Lower leg skin (tissue), 3 donors: Measurements from ENCODE around the gene ENDOD1.

ENCODE experiments used
- POLR2A ChIP-seq, 2 donors: fragments of 450-650 bp; IDR thresholded peaks; one replicate each; pipeline ENCODE4 v1.6.1; 2016 to 2017; ENCODE audit warnings: antibody characterized with exemption in 2 of 2, mild to moderate bottlenecking in 1 of 2, moderate library complexity in 1 of 2
- TF ChIP-seq, protein P1 (sequence below), 3 donors: fragments of 450-650 bp; IDR thresholded peaks; one replicate each; pipeline ENCODE4 v1.5.1; 2016; ENCODE audit warnings: antibody characterized with exemption in 3 of 3, mild to moderate bottlenecking in 3 of 3, moderate library complexity in 2 of 3

DNA sequence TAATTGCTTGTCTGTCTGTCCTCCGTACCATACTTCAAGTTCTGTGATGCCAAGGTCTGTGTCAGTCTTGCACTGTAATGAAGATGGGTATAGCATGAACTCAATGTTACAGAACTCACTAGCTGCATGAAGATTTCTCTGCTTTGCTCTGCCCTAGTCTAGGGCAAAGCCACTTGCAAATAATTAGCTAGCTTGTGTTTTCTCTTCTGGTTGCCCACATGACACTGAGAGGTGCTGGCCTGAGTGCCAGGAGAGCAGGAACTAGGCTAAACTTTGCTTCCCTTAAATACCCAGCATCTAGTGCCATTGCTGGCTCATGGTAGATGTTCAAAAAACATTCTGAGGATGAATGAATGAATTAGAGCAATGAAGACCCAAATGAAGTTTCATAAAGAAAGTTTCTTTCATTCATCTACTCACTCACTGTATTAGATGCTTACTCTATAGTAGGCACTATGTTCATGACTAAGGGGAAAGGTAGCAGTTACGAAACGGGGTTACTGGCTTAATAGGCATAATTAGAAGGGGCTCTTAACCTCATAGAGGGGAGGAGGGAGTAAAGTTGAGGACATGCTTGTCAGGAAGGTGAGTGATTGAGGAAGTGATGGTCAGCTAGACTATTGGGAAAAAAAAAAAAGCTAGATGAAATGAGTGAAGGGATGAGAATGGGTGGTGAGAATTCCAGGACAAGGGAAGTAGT is 4.4 kb upstream of the ENDOD1 start:
- TF ChIP-seq, protein P1, sequence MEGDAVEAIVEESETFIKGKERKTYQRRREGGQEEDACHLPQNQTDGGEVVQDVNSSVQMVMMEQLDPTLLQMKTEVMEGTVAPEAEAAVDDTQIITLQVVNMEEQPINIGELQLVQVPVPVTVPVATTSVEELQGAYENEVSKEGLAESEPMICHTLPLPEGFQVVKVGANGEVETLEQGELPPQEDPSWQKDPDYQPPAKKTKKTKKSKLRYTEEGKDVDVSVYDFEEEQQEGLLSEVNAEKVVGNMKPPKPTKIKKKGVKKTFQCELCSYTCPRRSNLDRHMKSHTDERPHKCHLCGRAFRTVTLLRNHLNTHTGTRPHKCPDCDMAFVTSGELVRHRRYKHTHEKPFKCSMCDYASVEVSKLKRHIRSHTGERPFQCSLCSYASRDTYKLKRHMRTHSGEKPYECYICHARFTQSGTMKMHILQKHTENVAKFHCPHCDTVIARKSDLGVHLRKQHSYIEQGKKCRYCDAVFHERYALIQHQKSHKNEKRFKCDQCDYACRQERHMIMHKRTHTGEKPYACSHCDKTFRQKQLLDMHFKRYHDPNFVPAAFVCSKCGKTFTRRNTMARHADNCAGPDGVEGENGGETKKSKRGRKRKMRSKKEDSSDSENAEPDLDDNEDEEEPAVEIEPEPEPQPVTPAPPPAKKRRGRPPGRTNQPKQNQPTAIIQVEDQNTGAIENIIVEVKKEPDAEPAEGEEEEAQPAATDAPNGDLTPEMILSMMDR (IDR thresholded peaks at IDR 0.05) = no peak
- TF ChIP-seq POLR2A (IDR thresholded peaks at IDR 0.05) = no peak
